Measurements from ENCODE around the gene DIABLO. TPM values are rescaled to one million over a fixed set of nuclear protein-coding genes. Genes with fewer than 3 reads are reported as not detected.
A peak's percentile ranks its signal among the peaks of the same experiment; 100 is the strongest.
"Not testable (repeated sequence)": the region's sequence is repeated elsewhere in the genome, so short reads cannot be mapped to it uniquely, and the experiment has no call there.

DIABLO gene
- total and polyA plus RNA-seq, 2 donors = 48.5 to 62.5 TPM

DNA sequence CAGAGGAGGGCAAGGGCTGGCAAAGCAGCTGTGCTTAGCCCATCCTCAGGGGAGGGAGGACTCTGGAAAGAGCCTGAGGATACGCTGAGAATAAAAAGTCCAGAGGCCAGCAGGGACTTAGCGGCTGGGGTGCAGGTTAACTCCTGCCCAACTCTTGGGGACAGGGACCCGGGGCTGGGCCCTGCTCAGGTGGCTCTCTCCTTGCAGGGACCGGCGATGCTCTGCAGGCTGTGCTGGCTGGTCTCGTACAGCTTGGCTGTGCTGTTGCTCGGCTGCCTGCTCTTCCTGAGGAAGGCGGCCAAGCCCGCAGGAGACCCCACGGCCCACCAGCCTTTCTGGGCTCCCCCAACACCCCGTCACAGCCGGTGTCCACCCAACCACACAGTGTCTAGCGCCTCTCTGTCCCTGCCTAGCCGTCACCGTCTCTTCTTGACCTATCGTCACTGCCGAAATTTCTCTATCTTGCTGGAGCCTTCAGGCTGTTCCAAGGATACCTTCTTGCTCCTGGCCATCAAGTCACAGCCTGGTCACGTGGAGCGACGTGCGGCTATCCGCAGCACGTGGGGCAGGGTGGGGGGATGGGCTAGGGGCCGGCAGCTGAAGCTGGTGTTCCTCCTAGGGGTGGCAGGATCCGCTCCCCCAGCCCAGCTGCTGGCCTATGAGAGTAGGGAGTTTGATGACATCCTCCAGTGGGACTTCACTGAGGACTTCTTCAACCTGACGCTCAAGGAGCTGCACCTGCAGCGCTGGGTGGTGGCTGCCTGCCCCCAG, 19.6 kb downstream of the DIABLO start:
- WGBS = 94% methylated on average over 27 of the region's 27 CpGs
- no peak overlapping the region for H3K27ac ChIP-seq (ENCODE audit: low read depth in 1 of 2, low read length in 1 of 2)
- H3K27me3 ChIP-seq (ENCODE audit: control insufficient read depth in 2 of 2, insufficient read depth in 1 of 2, low read length in 1 of 2) = peaks cover 47 to 54% of the 10 kb centered on the region in 2 donors
- H3K36me3 ChIP-seq (ENCODE audit: control insufficient read depth in 2 of 2, insufficient read depth in 2 of 2, low read length in 1 of 2) = peaks cover 37 to 40% of the 10 kb centered on the region in 2 donors
- H3K4me3 ChIP-seq (ENCODE audit: low read length in 2 of 2) = no peak overlapping the region
- peaks cover 8 to 12% of the 10 kb centered on the region in 2 donors for H3K4me1 ChIP-seq (ENCODE audit: control insufficient read depth in 2 of 2, insufficient read depth in 2 of 2, low read length in 2 of 2)
- no peak for DNase-seq (ENCODE audit: low read depth in 6 of 9, low spot score in 9 of 9)
- peaks cover 0 to 2% of the 10 kb centered on the region in 2 donors for H3K9me3 ChIP-seq (ENCODE audit: control insufficient read depth in 2 of 2, insufficient read depth in 1 of 2, low read length in 1 of 2)

GRCh38 chr12:122205053-122205925, 20.6 kb downstream of the DIABLO start:
- Histone ChIP-seq H3K4me1 (ENCODE audit: control insufficient read depth in 2 of 2, insufficient read depth in 2 of 2, low read length in 2 of 2) (peaks cover 8 to 12% of the 10 kb centered on the region in 2 donors), H3K36me3 (ENCODE audit: control insufficient read depth in 2 of 2, insufficient read depth in 2 of 2, low read length in 1 of 2) (peaks cover 30 to 32% of the 10 kb centered on the region in 2 donors), H3K27me3 (ENCODE audit: control insufficient read depth in 2 of 2, insufficient read depth in 1 of 2, low read length in 1 of 2) (peaks cover 51 to 64% of the 10 kb centered on the region in 2 donors), H3K27ac (ENCODE audit: low read depth in 1 of 2, low read length in 1 of 2) (no peak overlapping the region), H3K4me3 (ENCODE audit: low read length in 2 of 2) (no peak overlapping the region), H3K9me3 (ENCODE audit: control insufficient read depth in 2 of 2, insufficient read depth in 1 of 2, low read length in 1 of 2) (peaks cover 0 to 2% of the 10 kb centered on the region in 2 donors)
- no peak for DNase-seq (ENCODE audit: low read depth in 6 of 9, low spot score in 9 of 9)
- WGBS = 62% methylated on average over 23 of the region's 23 CpGs

DNA sequence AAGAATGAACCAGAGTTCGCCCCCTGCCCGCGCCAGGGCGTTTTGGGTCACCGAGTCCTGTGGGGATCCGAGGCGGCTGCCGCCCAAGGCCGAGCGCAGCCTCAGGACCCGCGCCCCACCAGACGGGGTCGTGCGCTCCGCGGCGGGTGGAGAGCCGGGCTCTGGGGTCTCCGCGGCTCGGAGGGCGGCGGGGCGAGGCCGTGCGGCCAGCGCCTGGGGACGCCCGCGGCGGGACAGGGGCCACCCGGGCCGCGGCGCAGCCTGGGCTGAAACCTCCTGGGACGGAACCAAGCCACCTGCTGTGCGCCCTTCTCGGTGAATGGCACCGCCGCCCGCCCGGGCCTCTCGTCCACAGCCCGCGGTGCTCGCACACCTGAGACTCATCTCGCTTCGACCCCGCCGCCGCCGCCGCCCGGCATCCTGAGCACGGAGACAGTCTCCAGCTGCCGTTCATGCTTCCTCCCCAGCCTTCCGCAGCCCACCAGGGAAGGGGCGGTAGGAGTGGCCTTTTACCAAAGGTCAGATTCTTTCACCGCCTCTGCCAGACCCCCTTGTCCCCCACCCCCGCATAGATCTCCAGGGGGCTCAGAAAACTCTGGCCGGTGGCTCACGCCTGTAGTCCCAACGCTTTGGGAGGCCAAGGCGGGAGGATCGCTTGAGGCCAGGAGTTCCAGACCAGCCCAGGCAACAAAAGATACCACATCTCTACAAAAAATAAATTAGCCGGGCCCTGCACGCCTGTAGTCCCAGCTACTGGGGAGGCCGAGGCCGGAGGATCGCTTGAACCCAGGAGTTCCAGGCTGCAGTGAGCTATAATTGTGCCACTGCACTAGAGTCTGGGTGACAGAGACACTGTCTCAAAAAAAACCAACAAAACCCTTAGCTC, 21.4 kb downstream of the DIABLO start:
- Histone ChIP-seq H3K27me3 (ENCODE audit: control insufficient read depth in 2 of 2, insufficient read depth in 1 of 2, low read length in 1 of 2) (peaks cover 51 to 72% of the 10 kb centered on the region in 2 donors), H3K9me3 (ENCODE audit: control insufficient read depth in 2 of 2, insufficient read depth in 1 of 2, low read length in 1 of 2) (peaks cover 2 to 4% of the 10 kb centered on the region in 2 donors), H3K36me3 (ENCODE audit: control insufficient read depth in 2 of 2, insufficient read depth in 2 of 2, low read length in 1 of 2) (peaks cover 24 to 27% of the 10 kb centered on the region in 2 donors), H3K4me1 (ENCODE audit: control insufficient read depth in 2 of 2, insufficient read depth in 2 of 2, low read length in 2 of 2) (peaks cover 8 to 12% of the 10 kb centered on the region in 2 donors), H3K27ac (ENCODE audit: low read depth in 1 of 2, low read length in 1 of 2) (no peak overlapping the region), H3K4me3 (ENCODE audit: low read length in 2 of 2) (peak overlapping the region in 1 of 2 donors; percentile 55)
- no peak for DNase-seq (ENCODE audit: low read depth in 6 of 9, low spot score in 9 of 9)
- 11% methylated on average over 71 of the region's 71 CpGs for WGBS

DNA sequence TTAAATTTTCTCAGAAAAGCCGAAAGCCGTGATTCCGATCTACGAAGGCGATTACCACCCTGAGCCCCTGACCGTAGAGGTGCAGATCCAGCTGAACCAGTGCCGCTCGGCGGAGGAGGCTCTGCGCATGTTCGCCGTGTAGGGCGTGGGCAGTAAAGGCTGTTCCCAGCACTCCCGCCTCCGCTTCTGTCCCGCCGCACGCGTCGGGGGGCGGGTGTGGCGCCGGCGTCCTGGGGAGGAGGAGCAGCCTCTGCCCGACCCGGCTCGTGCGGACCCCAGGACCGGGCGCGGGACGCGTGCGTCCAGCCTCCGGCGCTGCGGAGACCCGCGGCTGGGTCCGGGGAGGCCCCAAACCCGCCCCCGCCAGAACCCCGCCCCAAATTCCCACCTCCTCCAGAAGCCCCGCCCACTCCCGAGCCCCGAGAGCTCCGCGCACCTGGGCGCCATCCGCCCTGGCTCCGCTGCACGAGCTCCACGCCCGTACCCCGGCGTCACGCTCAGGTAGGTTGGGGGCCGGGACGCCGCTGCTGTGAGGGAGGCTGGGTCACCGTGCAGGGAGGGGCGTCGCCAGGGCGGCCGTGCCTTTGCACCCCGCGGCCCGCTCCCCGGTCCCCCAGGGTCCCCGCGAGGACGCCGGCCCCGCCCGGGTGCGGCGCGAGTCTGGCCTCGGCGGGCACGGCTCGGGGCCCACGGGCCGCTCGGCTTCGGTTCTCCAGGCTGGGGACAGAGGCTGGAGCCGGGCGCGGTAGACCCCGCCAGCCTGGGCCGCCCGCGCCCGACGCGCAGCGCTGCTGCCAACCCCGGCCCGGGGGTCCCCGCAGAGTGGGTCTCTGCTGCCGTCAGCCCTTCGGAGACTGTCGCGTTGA, 22.3 kb downstream of the DIABLO start, which contains the start of gene B3GNT4:
B3GNT4 (plus strand) TSS at position 409 of the 866 bp plus-strand sequence. CDS start 910 bp downstream, outside the sequence.
- H3K4me3 ChIP-seq (ENCODE audit: low read length in 2 of 2) = peak within 1 kb of the TSS; percentile 34 to 55
- H3K9me3 ChIP-seq (ENCODE audit: control insufficient read depth in 2 of 2, insufficient read depth in 1 of 2, low read length in 1 of 2) = peaks cover 2 to 4% of the 10 kb centered on the region in 2 donors
- H3K36me3 ChIP-seq (ENCODE audit: control insufficient read depth in 2 of 2, insufficient read depth in 2 of 2, low read length in 1 of 2) = peaks cover 19 to 23% of the 10 kb centered on the region in 2 donors
- H3K27ac ChIP-seq (ENCODE audit: low read depth in 1 of 2, low read length in 1 of 2) = no peak within 1 kb of the TSS
- H3K4me1 ChIP-seq (ENCODE audit: control insufficient read depth in 2 of 2, insufficient read depth in 2 of 2, low read length in 2 of 2) = peaks cover 8 to 12% of the 10 kb centered on the region in 2 donors
- under 1% methylated on average over 104 of the region's 104 CpGs for WGBS
- H3K27me3 ChIP-seq (ENCODE audit: control insufficient read depth in 2 of 2, insufficient read depth in 1 of 2, low read length in 1 of 2) = peaks cover 51 to 76% of the 10 kb centered on the region in 2 donors
- DNase-seq (ENCODE audit: low read depth in 6 of 9, low spot score in 9 of 9) = peak in 4 of 9 donors; percentile 34 to 70 (median 42)

GRCh38 chr12:122202811-122203210, 23.0 kb downstream of the DIABLO start:
- peak overlapping the region in 1 of 2 donors; percentile 55 for H3K4me3 ChIP-seq (ENCODE audit: low read length in 2 of 2)
- not testable (repeated sequence) for DNase-seq (ENCODE audit: low read depth in 6 of 9, low spot score in 9 of 9); H3K27ac ChIP-seq (ENCODE audit: low read depth in 1 of 2, low read length in 1 of 2); H3K9me3 ChIP-seq (ENCODE audit: control insufficient read depth in 2 of 2, insufficient read depth in 1 of 2, low read length in 1 of 2)
- peaks cover 8 to 12% of the 10 kb centered on the region in 2 donors for H3K4me1 ChIP-seq (ENCODE audit: control insufficient read depth in 2 of 2, insufficient read depth in 2 of 2, low read length in 2 of 2)
- peaks cover 12 to 15% of the 10 kb centered on the region in 2 donors for H3K36me3 ChIP-seq (ENCODE audit: control insufficient read depth in 2 of 2, insufficient read depth in 2 of 2, low read length in 1 of 2)
- WGBS = 74% methylated on average over 19 of the region's 19 CpGs
- H3K27me3 ChIP-seq (ENCODE audit: control insufficient read depth in 2 of 2, insufficient read depth in 1 of 2, low read length in 1 of 2) = peaks cover 51 to 79% of the 10 kb centered on the region in 2 donors

DNA sequence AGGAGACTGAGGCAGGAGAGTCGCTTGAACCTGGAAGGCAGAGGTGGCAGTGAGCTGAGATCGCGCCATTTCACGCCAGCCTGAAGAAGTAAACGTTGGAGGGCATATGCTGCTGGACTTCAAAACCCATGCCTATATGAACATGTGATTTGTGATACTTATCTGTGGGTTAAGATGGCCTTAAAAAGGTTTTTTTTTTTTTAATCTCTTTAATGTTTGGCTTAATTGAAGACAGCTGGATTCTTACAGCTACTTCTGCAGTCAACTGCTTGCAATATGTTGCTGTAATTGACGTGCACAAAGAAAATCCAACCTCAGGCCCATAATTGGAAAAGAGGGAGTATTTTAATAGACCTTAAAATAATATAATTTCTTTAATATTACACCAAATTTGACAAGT, 23.8 kb downstream of the DIABLO start:
- Histone ChIP-seq H3K4me1 (ENCODE audit: control insufficient read depth in 2 of 2, insufficient read depth in 2 of 2, low read length in 2 of 2) (peaks cover 8 to 12% of the 10 kb centered on the region in 2 donors), H3K9me3 (ENCODE audit: control insufficient read depth in 2 of 2, insufficient read depth in 1 of 2, low read length in 1 of 2) (peaks cover 0 to 4% of the 10 kb centered on the region in 2 donors), H3K27ac (ENCODE audit: low read depth in 1 of 2, low read length in 1 of 2) (no peak overlapping the region), H3K4me3 (ENCODE audit: low read length in 2 of 2) (no peak overlapping the region), H3K27me3 (ENCODE audit: control insufficient read depth in 2 of 2, insufficient read depth in 1 of 2, low read length in 1 of 2) (peaks cover 51 to 82% of the 10 kb centered on the region in 2 donors), H3K36me3 (ENCODE audit: control insufficient read depth in 2 of 2, insufficient read depth in 2 of 2, low read length in 1 of 2) (peaks cover 4 to 8% of the 10 kb centered on the region in 2 donors)
- WGBS = 95% methylated on average over 6 of the region's 6 CpGs
- no peak for DNase-seq (ENCODE audit: low read depth in 6 of 9, low spot score in 9 of 9)

DNA sequence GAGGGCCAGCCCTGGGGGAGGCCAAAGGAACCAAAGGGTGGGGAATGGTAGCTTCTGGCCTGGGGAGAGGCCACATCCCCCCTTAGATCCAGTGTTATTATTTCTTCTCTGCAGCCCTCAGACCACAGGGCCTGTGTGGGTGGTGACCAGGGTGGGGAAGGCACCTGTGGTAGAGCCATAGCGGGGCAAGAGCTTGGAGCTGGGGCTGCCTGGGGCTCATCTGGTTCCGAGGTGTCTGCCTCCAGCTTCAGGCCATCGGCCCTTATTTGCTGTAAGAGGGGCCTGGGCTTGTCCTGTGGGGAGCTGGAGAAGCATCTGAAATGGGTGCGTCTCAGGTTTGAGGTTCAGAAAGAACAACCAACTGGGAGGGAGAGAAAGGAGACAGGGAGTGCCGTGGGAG, 24.5 kb downstream of the DIABLO start:
- DNase-seq (ENCODE audit: low read depth in 6 of 9, low spot score in 9 of 9) = no peak
- 99% methylated on average over 5 of the region's 5 CpGs for WGBS
- H3K27ac ChIP-seq (ENCODE audit: low read depth in 1 of 2, low read length in 1 of 2) = no peak overlapping the region
- peaks cover 8 to 12% of the 10 kb centered on the region in 2 donors for H3K4me1 ChIP-seq (ENCODE audit: control insufficient read depth in 2 of 2, insufficient read depth in 2 of 2, low read length in 2 of 2)
- H3K36me3 ChIP-seq (ENCODE audit: control insufficient read depth in 2 of 2, insufficient read depth in 2 of 2, low read length in 1 of 2) = peaks cover 0 to 1% of the 10 kb centered on the region in 2 donors
- H3K27me3 ChIP-seq (ENCODE audit: control insufficient read depth in 2 of 2, insufficient read depth in 1 of 2, low read length in 1 of 2) = peaks cover 51 to 79% of the 10 kb centered on the region in 2 donors
- H3K9me3 ChIP-seq (ENCODE audit: control insufficient read depth in 2 of 2, insufficient read depth in 1 of 2, low read length in 1 of 2) = peaks cover 0 to 4% of the 10 kb centered on the region in 2 donors
- no peak overlapping the region for H3K4me3 ChIP-seq (ENCODE audit: low read length in 2 of 2)

Measured in thymus (tissue), 11 donors.